ENCODE results near the gene LEPR.
"Not testable (repeated sequence)": the region's sequence is repeated elsewhere in the genome, so short reads cannot be mapped to it uniquely, and the experiment has no call there.

The LEPR gene

DNA sequence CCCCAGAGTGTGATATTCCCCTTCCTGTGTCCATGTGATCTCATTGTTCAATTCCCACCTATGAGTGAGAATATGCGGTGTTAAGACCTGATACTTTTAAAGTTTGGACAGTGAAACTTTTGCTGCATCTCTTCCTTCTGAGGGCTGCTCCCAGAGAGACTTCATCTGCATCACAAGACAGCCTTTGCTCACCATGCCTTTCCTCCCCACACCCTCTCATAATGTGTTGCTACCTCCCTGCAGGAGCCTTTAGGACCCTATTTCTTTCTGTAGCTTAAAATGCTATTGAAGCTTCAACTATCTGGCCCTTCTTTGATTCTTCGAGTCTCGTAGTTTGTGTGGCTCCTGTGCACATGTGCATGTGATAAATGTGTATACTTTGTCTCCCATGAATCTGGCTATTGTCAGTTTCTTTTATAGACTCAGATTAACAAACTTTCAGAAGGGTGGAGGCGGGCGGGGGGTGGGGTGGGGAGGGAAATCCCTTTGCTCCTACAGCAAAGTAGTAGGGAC is 23.7 kb downstream of the LEPR start:
- Histone ChIP-seq H3K27me3 (ENCODE audit: insufficient read depth, low read length) (no peaks in the 10 kb centered on the region), H3K9ac (ENCODE audit: low read length) (no peak overlapping the region), H3K4me1 (ENCODE audit: insufficient read depth, low read length, severe bottlenecking) (no peaks in the 10 kb centered on the region), H3K79me2 (ENCODE audit: insufficient read depth, low read length) (no peaks in the 10 kb centered on the region), H3K4me2 (ENCODE audit: low read length) (no peak overlapping the region), H3K9me3 (ENCODE audit: low read length) (no peaks in the 10 kb centered on the region), H2AFZ (ENCODE audit: low read length) (no peak overlapping the region), H3K36me3 (ENCODE audit: insufficient read depth, low read length) (no peaks in the 10 kb centered on the region), H3K27ac (ENCODE audit: low read depth, low read length, poor library complexity, severe bottlenecking) (no peak overlapping the region), H3K4me3 (ENCODE audit: low read depth, low read length, poor library complexity, severe bottlenecking) (no peak overlapping the region), H4K20me1 (ENCODE audit: insufficient read depth, low read length) (no peaks in the 10 kb centered on the region), H3F3A (ENCODE audit: insufficient read depth, low read length) (no peaks in the 10 kb centered on the region), H3K9me2 (ENCODE audit: low read depth, low read length) (no peaks in the 10 kb centered on the region)
- TF ChIP-seq, protein P1, sequence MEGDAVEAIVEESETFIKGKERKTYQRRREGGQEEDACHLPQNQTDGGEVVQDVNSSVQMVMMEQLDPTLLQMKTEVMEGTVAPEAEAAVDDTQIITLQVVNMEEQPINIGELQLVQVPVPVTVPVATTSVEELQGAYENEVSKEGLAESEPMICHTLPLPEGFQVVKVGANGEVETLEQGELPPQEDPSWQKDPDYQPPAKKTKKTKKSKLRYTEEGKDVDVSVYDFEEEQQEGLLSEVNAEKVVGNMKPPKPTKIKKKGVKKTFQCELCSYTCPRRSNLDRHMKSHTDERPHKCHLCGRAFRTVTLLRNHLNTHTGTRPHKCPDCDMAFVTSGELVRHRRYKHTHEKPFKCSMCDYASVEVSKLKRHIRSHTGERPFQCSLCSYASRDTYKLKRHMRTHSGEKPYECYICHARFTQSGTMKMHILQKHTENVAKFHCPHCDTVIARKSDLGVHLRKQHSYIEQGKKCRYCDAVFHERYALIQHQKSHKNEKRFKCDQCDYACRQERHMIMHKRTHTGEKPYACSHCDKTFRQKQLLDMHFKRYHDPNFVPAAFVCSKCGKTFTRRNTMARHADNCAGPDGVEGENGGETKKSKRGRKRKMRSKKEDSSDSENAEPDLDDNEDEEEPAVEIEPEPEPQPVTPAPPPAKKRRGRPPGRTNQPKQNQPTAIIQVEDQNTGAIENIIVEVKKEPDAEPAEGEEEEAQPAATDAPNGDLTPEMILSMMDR (IDR thresholded peaks at IDR 0.05; ENCODE audit: low read length): no peak
- TF ChIP-seq EZH2 (IDR thresholded peaks at IDR 0.05; ENCODE audit: borderline replicate concordance, low read length): no peak

DNA sequence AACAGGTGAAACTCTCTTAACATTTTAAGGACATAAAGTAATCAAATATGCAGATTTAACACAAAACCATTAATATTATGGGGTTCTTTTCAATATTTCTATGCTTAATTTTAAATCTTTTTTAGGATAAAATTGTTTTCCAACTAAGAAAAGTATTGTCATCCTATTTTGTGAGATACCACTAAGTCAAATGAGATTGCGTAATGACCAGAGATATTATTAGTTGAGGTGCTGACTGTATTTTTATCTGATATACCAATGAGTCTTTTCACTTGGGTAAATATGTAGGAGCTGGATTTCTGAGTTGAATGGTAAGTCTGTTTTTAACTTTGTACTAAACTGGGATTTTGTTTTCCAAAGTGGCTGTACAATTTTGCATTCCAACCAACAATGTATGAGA is 25.4 kb downstream of the LEPR start:
- TF ChIP-seq, protein P1 (IDR thresholded peaks at IDR 0.05; ENCODE audit: low read length): no peak
- TF ChIP-seq EZH2 (IDR thresholded peaks at IDR 0.05; ENCODE audit: borderline replicate concordance, low read length): no peak
- no peak overlapping the region for H3K9ac ChIP-seq (ENCODE audit: low read length)

DNA sequence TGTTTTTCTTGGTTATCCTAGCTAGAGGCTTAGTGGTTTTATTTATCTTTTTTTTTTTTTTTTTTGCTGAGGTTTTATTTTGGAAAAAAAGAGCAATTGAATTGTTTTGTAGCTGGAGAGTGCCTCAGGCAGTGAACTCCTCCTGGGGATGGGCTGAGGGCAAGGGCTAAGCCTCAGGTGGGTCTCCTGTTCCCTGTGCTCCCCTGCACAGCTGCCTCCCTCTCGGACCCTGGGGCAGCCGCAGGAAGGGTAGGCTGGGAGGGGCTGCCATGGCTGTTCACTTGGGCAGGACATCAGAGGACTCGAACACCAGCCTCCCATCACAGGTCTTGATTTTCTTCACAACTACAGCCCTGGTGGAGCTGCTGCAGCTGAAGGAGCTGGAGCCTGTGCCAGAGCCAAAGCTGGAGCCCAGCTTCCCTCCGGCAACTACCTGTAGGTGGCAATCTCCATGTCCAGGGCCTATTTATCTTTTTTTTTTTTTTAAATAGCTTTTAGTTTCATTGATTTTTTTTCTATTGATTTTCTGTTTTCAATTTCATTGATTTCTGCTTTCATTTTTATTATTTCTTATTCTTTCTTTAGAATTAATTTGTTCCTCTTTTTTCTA is 28.9 kb downstream of the LEPR start:
- Histone ChIP-seq H3K4me3 (ENCODE audit: low read depth, low read length, poor library complexity, severe bottlenecking) (no peak overlapping the region), H3K4me1 (ENCODE audit: insufficient read depth, low read length, severe bottlenecking) (no peaks in the 10 kb centered on the region), H3K36me3 (ENCODE audit: insufficient read depth, low read length) (no peaks in the 10 kb centered on the region), H2AFZ (ENCODE audit: low read length) (no peak overlapping the region), H4K20me1 (ENCODE audit: insufficient read depth, low read length) (no peaks in the 10 kb centered on the region), H3F3A (ENCODE audit: insufficient read depth, low read length) (no peaks in the 10 kb centered on the region), H3K79me2 (ENCODE audit: insufficient read depth, low read length) (no peaks in the 10 kb centered on the region), H3K4me2 (ENCODE audit: low read length) (no peak overlapping the region), H3K9me3 (ENCODE audit: low read length) (no peaks in the 10 kb centered on the region), H3K27me3 (ENCODE audit: insufficient read depth, low read length) (no peaks in the 10 kb centered on the region), H3K9me2 (ENCODE audit: low read depth, low read length) (no peaks in the 10 kb centered on the region), H3K9ac (ENCODE audit: low read length) (no peak overlapping the region), H3K27ac (ENCODE audit: low read depth, low read length, poor library complexity, severe bottlenecking) (no peak overlapping the region)
- TF ChIP-seq, protein P1 (IDR thresholded peaks at IDR 0.05; ENCODE audit: low read length): no peak
- TF ChIP-seq EZH2 (IDR thresholded peaks at IDR 0.05; ENCODE audit: borderline replicate concordance, low read length): no peak

More for the DNA sequence above, 25.4 kb downstream of the LEPR start:
- Histone ChIP-seq H3K36me3 (ENCODE audit: insufficient read depth, low read length) (no peaks in the 10 kb centered on the region), H4K20me1 (ENCODE audit: insufficient read depth, low read length) (no peaks in the 10 kb centered on the region), H2AFZ (ENCODE audit: low read length) (no peak overlapping the region), H3K27ac (ENCODE audit: low read depth, low read length, poor library complexity, severe bottlenecking) (no peak overlapping the region), H3K9me2 (ENCODE audit: low read depth, low read length) (no peaks in the 10 kb centered on the region), H3K9me3 (ENCODE audit: low read length) (no peaks in the 10 kb centered on the region), H3K4me2 (ENCODE audit: low read length) (no peak overlapping the region), H3F3A (ENCODE audit: insufficient read depth, low read length) (no peaks in the 10 kb centered on the region), H3K27me3 (ENCODE audit: insufficient read depth, low read length) (no peaks in the 10 kb centered on the region), H3K4me3 (ENCODE audit: low read depth, low read length, poor library complexity, severe bottlenecking) (no peak overlapping the region), H3K79me2 (ENCODE audit: insufficient read depth, low read length) (no peaks in the 10 kb centered on the region), H3K4me1 (ENCODE audit: insufficient read depth, low read length, severe bottlenecking) (no peaks in the 10 kb centered on the region)

DNA sequence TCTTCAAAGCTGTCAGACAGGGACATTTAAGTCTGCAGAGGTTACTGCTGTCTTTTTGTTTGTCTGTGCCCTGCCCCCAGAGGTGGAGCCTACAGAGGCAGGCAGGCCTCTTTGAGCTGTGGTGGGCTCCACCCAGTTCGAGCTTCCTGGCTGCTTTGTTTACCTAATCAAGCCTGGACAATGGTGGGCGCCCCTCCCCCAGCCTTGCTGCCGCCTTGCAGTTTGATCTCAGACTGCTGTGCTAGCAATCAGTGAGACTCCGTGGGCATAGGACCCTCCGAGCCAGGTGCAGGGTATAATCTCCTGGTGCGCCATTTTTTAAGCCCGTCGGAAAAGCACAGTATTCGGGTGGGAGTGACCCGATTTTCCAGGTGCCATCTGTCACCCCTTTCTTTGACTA is 35.2 kb downstream of the LEPR start:
- H3K27me3 ChIP-seq (ENCODE audit: insufficient read depth, low read length); H3K36me3 ChIP-seq (ENCODE audit: insufficient read depth, low read length); H3K4me2 ChIP-seq (ENCODE audit: low read length); H4K20me1 ChIP-seq (ENCODE audit: insufficient read depth, low read length); H3K9me3 ChIP-seq (ENCODE audit: low read length); H3K27ac ChIP-seq (ENCODE audit: low read depth, low read length, poor library complexity, severe bottlenecking); H3K4me1 ChIP-seq (ENCODE audit: insufficient read depth, low read length, severe bottlenecking); H3K4me3 ChIP-seq (ENCODE audit: low read depth, low read length, poor library complexity, severe bottlenecking); H3F3A ChIP-seq (ENCODE audit: insufficient read depth, low read length); H3K9ac ChIP-seq (ENCODE audit: low read length); H3K9me2 ChIP-seq (ENCODE audit: low read depth, low read length); H2AFZ ChIP-seq (ENCODE audit: low read length); H3K79me2 ChIP-seq (ENCODE audit: insufficient read depth, low read length): not testable (repeated sequence)
